HG03103 (cell line): ENCODE measurements around the gene TRUB2.

Source experiments
- ATAC-seq: cut with Tn5 transposase; IDR thresholded peaks from one replicate; pipeline ENCODE4 v1.9.1; 2021; ENCODE audit warnings: low read depth; ENCODE audit not compliant: unreplicated experiment

The TRUB2 gene

GRCh38 chr9:128322404-128323211 lies at the start of gene TRUB2, which contains the start of gene COQ4:
TRUB2 (minus strand) TSS chr9:128322447; CDS start chr9:128322408, 39 bp downstream.
COQ4 (plus strand) TSS chr9:128322839; CDS start chr9:128322859, 20 bp downstream.
- peak; percentile 69 for ATAC-seq

- ATAC-seq, result no peak
Measured at GRCh38 chr9:128371630-128372117, 49.4 kb upstream of the TRUB2 start.

GRCh38 chr9:128370752-128371629 lies 48.7 kb upstream of the TRUB2 start, which contains the start of gene URM1:
URM1 (plus strand) TSS chr9:128371374; CDS start chr9:128371381, 7 bp downstream.
- ATAC-seq, result peak; percentile 87

GRCh38 chr9:128370367-128370751 lies 48.1 kb upstream of the TRUB2 start:
- no peak for ATAC-seq

GRCh38 chr9:128369024-128369706 lies 46.9 kb upstream of the TRUB2 start:
- no peak for ATAC-seq

GRCh38 chr9:128365525-128365924 lies 43.3 kb upstream of the TRUB2 start:
- ATAC-seq, result no peak

GRCh38 chr9:128362774-128363173 lies 40.5 kb upstream of the TRUB2 start:
- no peak for ATAC-seq

GRCh38 chr9:128361986-128362646 lies 39.9 kb upstream of the TRUB2 start:
- no peak for ATAC-seq

- no peak for ATAC-seq
Measured at GRCh38 chr9:128361296-128361985, 39.2 kb upstream of the TRUB2 start.

- ATAC-seq, result no peak
Measured at GRCh38 chr9:128360826-128361225, 38.6 kb upstream of the TRUB2 start.

GRCh38 chr9:128358861-128359260 lies 36.6 kb upstream of the TRUB2 start:
- ATAC-seq, result no peak

GRCh38 chr9:128358090-128358489 lies 35.8 kb upstream of the TRUB2 start:
- no peak for ATAC-seq

- ATAC-seq, result no peak
Measured at GRCh38 chr9:128355451-128355850, 33.2 kb upstream of the TRUB2 start.

- no peak for ATAC-seq
Measured at GRCh38 chr9:128349772-128350171, 27.5 kb upstream of the TRUB2 start.

GRCh38 chr9:128349125-128349524 lies 26.9 kb upstream of the TRUB2 start:
- no peak for ATAC-seq

GRCh38 chr9:128344931-128345605 lies 22.8 kb upstream of the TRUB2 start:
- no peak for ATAC-seq

GRCh38 chr9:128343855-128344254 lies 21.6 kb upstream of the TRUB2 start:
- ATAC-seq, result no peak

GRCh38 chr9:128342971-128343680 lies 20.9 kb upstream of the TRUB2 start:
- no peak for ATAC-seq
